ENCODE results near the gene UBE2C.
"Not testable (repeated sequence)": the region's sequence is repeated elsewhere in the genome, so short reads cannot be mapped to it uniquely, and the experiment has no call there.

The UBE2C gene

DNA sequence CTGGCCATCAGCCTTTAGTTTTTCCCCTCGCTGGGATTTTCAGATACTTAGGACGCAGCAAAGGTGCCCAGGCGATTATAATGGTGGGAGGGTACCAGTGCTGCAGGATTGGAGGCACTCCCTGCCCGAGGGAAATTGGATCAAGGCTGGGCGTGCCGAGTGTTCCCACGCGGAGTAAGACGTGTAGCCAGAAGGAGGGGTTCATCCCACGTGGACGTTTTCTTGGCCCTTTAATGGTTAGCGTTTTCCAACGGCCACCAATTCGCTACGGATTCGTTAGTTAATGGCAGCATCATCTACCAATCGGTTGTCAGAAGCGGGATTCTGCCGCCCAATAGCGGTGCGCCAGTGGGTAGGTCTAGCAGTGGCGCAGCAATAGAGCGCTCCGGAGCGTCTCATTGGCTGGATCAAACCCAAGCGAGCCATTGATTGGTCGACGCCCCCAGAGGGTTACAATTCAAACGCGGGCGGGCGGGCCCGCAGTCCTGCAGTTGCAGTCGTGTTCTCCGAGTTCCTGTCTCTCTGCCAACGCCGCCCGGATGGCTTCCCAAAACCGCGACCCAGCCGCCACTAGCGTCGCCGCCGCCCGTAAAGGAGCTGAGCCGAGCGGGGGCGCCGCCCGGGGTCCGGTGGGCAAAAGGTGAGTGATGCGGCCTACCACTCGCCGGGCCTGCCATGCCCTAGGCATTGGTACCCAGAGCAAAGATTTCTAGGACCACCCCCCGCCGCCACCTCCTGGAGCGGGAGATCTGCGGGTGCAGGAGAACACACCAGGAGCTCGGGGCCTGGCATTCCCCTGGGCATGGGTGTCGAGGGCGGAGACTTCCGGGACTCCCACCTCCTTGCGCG, at the start of gene UBE2C:
Gene UBE2C, plus strand, starts transcription at position 488 of the 849 bp plus-strand sequence. Its CDS starts 52 bp downstream, at position 540.
- peak; percentile 89 for DNase-seq

DNA sequence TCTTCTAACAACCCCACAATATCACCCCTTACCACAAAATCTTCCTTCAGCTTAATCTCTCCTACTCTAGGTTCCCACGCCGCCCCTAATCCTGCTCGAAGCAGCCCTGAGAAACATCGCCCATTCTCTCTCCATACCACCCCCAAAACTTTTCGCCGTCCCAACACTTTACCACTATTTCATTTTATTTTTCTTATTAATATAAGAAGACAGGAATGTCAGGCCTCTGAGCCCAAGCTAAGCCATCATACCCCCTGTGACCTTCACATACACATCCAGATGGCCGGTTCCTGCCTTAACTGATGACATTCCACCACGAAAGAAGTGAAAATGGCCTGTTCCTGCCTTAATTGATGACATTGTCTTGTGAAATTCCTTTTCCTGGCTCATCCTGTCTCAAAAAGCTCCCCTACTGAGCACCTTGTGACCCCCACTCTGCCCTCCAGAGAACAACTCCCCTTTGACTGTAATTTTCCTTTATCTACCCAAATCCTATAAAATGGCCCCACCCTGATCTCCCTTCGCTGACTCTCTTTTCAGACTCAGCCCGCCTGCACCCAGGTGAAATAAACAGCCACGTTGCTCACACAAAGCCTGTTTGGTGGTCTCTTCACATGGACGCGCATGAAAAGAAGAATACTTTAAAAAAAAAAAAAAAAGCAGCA, 47.7 kb upstream of the UBE2C start:
- DNase-seq = not testable (repeated sequence)

DNA sequence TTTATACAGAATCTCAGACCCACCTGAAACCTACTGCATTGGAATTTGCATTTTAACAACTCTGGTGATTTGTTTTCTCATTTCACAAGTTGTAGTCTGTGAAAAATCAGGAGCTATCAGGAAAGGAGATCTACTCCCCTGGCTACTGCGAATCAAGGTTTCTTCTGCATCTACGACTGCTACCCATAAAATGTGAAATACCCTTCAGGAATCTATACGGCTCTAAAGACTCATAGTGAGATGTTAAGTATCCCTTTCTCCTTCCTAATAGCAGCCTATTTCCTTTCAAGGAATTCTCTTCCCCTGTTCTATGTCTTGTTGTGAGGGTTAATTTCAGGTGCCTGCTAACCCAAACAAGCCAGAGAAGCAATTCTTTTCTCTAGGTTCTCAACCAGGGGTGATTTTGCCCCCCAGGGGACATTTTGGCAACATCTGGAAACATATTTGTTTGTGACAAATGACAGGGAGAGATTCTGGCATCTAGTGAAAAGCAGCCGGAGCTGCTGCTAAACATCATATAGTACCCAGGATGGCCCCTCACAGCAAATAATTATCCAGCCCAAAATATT, 47.1 kb upstream of the UBE2C start:
- no peak for DNase-seq

DNA sequence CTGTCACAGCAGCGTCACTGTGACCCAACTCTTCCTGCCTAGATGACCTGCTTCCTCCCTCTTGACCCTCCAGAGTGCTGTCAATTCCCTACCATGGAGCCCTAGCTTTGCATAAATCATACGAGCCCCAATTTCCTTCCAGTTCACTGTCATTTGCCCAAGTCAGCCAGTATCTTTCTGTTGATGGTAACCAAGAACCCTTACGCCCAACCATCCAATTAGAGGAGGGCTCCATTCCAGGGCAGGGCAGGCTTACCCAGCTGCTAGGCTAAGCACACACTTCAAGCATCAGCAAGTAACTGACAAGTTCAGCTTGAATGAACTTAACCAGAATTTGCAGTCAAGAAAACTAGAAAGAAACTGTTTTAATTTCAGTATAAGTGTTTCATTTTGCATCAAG, 46.5 kb upstream of the UBE2C start:
- no peak for DNase-seq

DNA sequence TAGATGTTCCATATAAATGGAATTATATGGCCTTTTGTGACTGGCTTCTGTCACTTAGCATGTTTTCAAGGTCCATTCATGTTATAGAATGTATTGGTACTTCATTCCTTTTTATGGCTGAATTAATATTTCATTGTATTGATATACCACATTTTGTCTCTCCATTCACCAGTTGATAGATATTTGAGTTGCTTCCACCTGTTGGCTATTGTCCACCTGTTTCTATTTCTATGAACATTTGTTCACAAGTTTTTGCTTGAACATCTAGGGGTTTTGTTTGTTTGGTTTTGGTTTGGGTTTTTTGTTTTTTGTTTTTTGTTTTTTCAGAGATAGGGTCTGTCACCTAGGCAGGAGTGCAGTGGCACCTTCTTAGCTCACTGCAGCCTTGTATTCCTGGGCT, 44.0 kb upstream of the UBE2C start:
- DNase-seq = no peak

DNA sequence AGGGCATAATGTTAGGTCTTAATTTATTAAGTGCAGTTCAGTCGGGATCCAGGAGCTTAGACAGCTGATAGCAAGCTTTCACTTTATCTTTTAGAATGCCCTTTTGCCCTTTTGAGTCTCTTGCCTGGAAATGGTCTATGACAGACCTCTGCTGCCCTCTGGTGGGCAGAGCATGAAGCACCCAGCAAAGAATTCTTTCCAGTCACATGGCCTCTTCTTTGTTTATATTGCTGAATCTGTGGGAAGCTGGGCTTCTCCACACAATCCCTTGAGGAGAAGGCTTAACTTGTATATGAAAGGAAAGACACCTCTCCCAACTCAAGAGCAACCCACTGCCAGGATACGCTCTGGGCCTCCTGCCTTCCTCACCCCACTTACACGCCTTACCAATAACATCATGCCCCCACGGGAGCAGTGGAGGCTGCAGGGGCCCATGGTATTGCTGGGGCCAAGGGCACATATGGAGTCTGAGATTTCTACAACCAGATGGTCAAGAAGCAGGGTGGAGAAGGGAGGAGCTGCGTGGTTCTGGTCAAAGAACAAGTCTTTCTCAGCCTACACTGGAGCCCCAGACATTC, 41.2 kb upstream of the UBE2C start:
- peak; percentile 50 for DNase-seq

DNA sequence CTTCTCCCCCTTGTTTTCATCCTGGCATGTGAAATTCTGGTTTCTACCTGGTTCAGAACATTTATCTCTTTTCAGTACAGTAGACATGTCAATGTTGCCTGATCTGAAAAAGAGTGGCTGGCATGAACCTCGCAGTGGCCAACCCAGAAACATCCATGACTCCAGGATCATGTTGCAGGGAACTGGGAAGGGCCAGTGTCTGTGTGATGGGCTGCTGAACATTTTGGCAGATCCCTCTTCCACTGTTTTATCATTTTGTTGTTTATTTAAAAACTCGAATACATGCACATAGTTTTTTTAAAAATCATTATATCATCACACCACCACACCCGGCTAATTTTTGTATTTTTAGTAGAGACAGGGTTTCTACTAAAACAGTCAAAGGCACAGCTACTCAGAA, 39.8 kb upstream of the UBE2C start:
- no peak for DNase-seq

DNA sequence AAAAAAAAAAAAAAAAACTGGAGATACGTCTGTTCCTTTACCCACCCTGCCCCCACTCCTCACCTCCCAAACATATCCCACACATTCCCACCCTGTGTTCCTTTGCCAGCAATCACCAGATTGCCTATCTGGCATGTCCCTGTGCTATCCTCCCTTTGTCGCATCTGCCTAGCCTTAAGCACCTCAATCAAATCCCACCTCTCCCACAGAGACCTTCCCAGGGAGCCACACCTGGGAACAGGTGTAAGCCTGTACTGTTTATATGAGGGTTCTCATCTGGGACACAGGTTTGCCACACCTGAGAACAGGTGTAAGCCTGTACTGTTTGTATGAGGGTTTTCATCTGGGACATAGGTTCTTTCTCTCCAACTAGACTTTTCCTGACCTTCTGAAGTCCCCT, 37.5 kb upstream of the UBE2C start:
- no peak for DNase-seq

DNA sequence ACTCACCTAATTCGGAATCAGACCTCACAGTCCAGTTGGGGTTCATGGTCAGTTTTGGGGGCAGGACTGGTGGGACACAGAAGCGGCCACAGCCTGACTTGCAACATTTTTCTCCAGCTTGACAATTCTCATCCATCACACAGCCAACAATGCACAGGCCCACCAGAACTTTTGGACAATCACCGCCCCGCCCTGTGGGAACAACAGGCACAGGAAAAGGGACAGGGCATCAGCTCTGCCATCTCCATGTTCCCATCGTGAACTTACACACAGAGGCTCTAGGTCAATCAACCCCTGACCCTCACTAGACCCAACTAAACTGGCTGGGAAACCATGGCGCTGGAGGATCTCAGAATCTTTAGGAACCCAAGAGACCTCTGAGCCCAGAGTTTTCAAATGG, 37.0 kb upstream of the UBE2C start:
- no peak for DNase-seq

DNA sequence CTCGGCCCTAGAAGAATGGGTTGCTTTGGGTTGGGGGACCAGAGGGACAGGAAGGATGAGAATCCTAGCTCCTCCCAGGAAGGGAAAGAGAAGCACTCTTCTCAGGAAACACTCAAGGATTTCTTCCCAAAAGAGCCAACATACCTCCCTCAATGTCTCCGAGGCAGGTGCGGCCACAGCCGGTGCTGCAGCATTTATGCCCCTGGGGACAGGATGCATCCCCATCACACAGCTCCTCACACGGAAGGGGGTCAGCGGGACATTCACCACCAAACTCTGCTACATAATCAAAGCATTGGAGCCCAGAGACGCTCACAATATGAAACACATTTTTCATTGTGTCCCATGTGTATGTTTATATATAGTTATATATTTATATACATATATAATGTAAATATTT, 35.5 kb upstream of the UBE2C start:
- DNase-seq = no peak

DNA sequence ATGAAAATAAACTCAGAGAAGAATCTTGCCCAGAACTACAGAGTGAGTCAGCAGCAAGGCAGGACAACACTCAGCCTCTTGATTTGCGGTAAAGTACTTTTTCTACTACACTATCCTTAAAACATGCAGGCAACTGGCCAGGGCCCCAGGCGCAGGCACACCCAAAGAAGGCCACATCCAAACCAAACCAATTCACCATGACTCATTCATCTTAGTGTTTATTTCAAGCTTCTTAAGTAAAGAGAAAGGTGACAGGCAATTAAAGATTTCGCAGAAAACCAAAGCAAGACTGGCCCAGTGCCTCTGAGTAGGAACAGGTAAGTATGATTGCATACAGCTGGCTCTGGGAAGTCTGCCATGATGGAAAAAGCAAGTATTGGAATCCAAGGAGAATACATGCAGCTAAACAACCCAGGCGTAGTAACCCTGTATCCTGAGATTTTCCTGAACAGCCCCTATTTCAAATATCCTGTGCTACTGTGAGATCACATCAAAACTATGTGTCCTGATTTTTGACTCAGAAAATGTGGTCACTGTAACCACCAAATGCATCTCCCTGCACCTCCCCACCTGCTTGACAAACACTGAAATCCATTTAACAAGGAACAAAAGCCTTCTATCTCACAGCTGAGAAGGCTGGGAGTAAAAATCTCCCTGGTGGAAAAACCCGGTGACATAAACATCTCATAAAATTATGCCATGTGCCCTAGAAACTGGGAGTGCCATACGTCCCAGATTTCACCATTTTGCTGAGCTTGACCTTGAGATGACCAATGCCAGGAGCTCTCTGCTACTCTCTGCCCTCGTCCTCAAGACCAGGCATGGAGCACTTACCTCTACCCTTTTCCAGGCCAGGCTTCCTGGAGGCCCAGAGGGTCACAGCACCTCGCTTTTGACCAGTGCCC, 33.2 kb upstream of the UBE2C start:
- peak; percentile 46 for DNase-seq

DNA sequence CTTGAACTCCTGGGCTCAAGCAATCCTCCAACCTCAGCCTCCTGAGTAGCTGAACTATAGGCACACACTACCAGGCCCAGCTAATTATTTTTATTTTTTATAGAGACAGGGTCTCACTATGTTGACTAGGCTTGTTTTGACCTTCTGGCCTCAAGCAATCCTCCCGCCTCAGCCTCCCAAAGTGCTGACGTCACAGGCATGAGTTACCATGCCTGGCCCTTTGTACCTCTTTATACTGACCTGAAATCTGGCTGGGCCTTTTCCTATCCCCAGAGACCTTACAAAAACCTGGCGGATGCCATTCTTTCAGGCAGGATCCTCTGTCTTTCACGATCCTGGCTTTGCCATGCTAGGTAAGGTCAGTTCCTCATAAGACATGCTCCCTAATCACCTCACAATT, 32.3 kb upstream of the UBE2C start:
- DNase-seq = no peak

DNA sequence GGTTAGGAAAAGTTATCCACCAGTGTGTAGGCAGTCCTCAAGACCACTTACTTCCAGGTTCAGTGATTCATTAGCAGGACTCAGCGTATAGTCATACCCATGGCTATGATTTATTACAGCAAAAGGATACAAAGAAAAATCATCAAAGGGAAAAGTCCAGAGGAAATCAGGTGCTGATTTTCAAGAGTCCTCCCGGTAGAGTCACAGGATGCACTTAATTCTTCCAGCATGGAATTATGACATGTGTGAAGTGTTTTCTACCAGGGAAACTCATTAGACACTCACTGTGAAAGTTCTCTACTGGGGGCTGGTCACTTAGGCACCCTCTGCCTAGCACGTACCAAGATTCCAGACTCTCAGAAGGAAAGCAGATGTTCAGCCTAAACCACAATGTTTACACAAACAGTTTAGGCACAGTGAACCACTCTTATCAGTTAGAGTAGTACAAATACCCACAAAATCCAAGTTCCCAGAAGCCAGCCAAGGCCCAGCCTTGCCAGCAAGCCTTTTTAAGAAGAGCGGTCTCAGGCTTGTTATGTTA, 31.0 kb upstream of the UBE2C start:
- DNase-seq = no peak

DNA sequence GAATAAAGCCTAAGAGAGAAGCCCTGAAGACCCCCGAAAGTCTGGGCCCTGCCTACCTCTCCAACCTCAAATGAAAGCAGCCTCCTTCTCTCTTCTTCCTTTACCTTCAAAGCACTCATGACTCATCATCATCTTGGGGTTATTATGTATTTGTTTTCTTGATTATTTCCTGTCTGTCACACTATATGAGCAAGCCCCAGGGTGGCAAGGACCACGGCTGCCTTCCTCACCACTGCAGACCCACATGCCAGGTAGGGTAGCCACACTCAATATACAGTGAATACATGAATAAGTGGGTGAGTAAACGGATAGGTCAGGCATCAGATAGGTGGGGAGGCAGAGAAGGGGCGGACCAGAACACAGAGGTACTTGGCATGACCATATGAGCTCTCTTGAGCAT, 29.6 kb upstream of the UBE2C start:
- no peak for DNase-seq

DNA sequence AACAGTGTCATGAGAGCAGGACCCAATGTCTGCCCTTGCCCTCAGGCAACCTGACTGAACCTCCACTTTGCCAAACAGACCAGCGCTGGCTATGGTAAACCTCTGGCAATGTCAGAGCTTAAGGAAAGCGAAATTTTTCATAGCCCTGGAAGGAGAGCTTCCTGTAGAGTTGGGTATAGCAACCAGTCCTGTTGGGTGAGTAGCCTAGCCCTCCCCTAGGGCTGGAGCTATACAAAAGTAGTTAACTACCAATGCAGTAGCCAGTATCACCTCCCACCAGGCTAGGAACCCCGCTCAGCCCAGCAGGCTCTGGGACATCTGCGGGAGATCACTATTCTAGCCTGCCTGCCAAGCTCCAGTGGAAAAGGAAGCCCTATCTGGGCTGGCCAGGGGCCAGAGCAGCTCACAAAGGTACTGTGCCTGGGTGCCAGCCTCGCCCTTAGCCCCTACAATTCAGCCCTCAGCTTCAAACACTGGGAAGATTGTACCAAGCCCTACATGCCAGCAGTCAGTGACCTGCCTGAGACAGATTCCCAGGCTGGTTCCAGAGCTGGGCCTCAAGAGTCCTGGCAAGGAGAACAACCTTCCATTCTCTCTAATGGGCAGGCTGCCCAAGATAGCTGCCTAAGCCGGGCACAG, 28.7 kb upstream of the UBE2C start:
- DNase-seq = no peak

DNA sequence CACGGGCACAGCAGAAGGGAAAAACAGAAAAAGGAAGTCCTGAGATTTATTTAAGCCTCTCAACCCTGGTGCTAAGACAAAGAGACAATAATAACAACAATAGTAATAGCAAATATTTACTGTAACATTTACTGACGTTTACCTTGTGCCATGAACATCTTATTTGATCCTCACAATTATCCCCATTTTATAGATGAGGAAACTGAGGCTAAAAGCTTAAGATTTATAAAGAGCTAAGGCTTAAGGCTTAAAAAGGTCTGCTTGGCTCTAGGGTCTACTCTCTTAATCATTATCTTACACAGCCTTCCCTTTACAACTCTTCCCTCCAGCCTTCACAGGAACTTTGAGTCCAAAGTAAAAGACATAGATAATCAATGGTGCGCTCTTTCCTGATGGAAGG, 24.1 kb upstream of the UBE2C start:
- no peak for DNase-seq

DNA sequence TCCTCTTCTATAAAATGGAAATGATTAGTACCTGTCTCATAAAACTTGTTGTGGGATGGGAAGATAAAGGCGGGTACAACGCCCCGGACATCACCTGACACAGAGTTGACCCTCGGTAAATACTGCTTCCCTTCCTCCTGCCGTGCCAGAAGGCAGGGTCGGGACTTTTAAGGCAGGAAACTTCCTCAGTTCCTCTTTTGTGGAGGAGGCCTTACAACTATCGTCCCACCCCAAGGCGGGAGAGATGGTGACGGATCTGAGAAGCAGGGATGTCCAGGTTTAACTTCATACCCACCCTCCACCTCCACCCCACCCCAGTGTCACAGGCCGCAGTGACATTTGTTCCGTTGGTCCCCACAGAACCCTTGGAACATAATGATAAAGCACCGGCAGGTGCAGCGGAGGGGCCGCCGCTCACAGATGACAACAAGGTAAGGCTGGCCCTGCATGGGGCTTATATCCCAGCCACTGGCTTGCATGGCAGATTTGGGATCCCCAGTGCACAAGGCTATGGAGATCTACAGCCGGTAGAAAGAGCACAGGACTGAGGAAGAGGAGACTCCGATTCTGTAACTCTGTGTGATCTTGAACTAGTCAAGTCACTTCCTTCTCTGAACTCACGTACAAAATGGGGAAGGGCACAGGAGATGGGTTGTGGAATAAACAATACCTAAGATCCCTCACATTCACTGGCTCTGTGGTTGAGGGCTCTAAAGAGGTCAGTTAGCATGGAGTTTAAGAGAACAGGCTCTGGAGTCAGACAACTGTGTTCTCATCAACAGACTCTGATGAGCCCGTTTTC, 19.9 kb upstream of the UBE2C start:
- DNase-seq = no peak

DNA sequence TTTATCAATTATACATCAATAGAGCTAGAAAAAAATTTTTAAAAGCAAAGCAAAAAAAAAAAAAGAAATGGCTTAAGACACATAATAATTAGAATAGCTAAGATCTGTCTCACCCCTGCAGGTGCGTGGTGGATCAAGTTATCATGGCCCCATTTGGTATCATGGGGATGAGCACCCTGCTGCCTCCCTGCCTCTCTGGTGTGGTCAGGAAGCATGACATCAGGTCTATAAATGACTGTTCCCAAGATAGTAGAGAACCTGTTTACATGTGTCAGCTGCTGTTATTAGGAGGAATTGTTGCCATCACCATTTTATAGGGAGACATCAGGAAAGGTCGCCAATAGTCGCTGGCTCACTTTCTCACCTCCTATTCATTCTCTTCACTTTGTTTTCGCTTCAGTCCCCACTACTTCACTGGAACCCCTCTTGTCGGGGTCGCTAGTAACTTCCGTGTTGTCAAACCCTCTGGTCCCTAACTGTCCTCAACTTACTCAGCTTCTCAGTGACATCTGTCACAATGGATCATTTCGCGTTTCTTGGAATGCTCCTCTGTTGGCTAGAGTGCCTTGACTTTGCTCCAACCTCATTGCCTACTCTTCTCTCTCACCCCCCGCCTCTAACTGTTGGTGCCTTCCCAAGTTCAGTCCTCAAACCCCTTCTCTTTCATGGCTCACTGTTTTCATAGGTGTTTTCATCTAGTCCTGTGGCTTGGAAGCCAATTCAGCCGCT, 15.9 kb upstream of the UBE2C start:
- no peak for DNase-seq

DNA sequence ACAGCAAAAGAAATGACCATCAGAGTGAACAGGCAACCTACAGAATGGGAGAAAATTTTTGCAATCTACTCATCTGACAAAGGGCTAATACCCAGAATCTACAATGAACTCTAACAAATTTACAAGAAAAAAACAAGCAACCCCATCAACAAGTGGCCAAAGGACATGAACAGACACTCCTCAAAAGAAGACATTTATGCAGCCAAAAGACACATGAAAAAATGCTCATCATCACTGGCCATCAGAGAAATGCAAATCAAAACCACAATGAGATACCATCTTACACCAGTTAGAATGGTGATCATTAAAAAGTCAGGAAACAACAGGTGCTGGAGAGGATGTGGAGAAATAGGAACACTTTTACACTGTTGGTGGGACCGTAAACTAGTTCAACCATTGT, 14.9 kb upstream of the UBE2C start:
- not testable (repeated sequence) for DNase-seq

DNA sequence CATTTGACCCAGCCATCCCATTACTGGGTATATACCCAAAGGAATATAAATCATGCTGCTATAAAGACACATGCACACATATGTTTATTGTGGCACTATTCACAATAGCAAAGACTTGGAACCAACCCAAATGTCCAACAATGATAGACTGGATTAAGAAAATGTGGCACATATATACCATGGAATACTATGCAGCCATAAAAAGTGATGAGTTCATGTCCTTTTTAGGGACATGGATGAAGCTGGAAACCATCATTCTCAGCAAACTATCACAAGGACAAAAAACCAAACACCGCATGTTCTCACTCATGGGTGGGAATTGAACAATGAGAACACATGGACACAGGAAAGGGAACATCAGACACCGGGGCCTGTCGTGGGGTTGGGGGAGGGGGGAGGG, 14.5 kb upstream of the UBE2C start:
- not testable (repeated sequence) for DNase-seq

All from 8988T (cell line).